HFF-Myc (cell line): ENCODE results near the gene CNTFR.

Source experiments
- DNase-seq: peaks from one replicate; pipeline ENCODE4 v3.0.0-alpha.2; 2011; ENCODE audit warnings: low read depth; ENCODE audit errors: extremely low read depth
- H3K4me3 ChIP-seq: replicated peaks from 2 replicates; pipeline ENCODE4 v1.5.1; 2011; ENCODE audit warnings: low read depth, mild to moderate bottlenecking, control low read depth, low read length
- CTCF ChIP-seq: IDR thresholded peaks from 2 replicates; pipeline ENCODE4 v1.5.1; 2012; ENCODE audit warnings: mild to moderate bottlenecking, low read depth, low read length, control low read depth; ENCODE audit errors: missing control alignments

CNTFR gene

GRCh38 chr9:34564617-34565016 is 24.9 kb downstream of the CNTFR start:
- H3K4me3 ChIP-seq, result no peak overlapping the region
- no peak for TF ChIP-seq CTCF

GRCh38 chr9:34563262-34563661 is 26.3 kb downstream of the CNTFR start:
- DNase-seq, result no peak
- no peak for TF ChIP-seq CTCF

More at GRCh38 chr9:34564617-34565016, 24.9 kb downstream of the CNTFR start:
- no peak for DNase-seq

GRCh38 chr9:34562135-34562745 is 27.3 kb downstream of the CNTFR start:
- H3K4me3 ChIP-seq, result no peak overlapping the region
- peak; percentile 75 for TF ChIP-seq CTCF
- no peak for DNase-seq

More at GRCh38 chr9:34563262-34563661, 26.3 kb downstream of the CNTFR start:
- H3K4me3 ChIP-seq, result no peak overlapping the region

GRCh38 chr9:34560599-34561214 is 28.8 kb downstream of the CNTFR start:
- DNase-seq, result no peak
- no peak overlapping the region for H3K4me3 ChIP-seq
- no peak for TF ChIP-seq CTCF

- DNase-seq, result peak; percentile 48
- H3K4me3 ChIP-seq, result no peak overlapping the region
- no peak for TF ChIP-seq CTCF
These were observed 29.7 kb downstream of the CNTFR start for GRCh38 chr9:34559624-34560455.

- H3K4me3 ChIP-seq, result no peak overlapping the region
- no peak for DNase-seq
- TF ChIP-seq CTCF, result no peak
These were observed 30.5 kb downstream of the CNTFR start for GRCh38 chr9:34558919-34559623.
